HT-29 (cell line): Measurements from ENCODE around the gene LAMTOR5. TPM values are rescaled to one million over a fixed set of nuclear protein-coding genes. Genes with fewer than 3 reads are reported as not detected.

Source experiments
- DNase-seq: peaks from one replicate; pipeline ENCODE4 v3.0.0-alpha.2; 2015; ENCODE audit warnings: low spot score
- total RNA-seq: library from RNA; depleted of rRNA; stranded (reverse); fragments of >200 nt; shearing (Covaris generic); gene quantifications from 2 replicates; pipeline ENCODE4 v1.2.3, GENCODE V29; 2014; rRNA removed

The LAMTOR5 gene
- total RNA-seq, 1 experiment from 2014 or later: 140 TPM

DNA sequence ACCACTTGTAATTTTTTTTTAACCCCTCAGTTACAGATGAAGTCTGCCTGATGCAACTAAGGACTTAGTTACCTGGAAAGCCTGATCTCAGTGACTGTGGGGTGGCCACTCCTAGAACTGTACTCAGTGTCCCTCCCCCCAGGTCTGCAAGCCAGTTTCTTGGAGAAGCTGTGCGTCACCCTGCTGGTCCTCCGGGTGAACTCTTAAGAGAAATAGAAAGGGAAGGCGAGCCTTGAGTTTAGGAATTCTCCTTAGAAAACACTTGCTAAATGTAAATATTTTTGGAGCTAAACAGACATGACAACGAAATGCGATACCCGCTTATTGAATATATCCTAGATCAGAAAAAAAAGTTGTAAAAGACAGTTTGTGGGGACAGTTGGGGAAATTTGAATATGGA is 17.4 kb downstream of the LAMTOR5 start:
- DNase-seq: peak; percentile 66

DNA sequence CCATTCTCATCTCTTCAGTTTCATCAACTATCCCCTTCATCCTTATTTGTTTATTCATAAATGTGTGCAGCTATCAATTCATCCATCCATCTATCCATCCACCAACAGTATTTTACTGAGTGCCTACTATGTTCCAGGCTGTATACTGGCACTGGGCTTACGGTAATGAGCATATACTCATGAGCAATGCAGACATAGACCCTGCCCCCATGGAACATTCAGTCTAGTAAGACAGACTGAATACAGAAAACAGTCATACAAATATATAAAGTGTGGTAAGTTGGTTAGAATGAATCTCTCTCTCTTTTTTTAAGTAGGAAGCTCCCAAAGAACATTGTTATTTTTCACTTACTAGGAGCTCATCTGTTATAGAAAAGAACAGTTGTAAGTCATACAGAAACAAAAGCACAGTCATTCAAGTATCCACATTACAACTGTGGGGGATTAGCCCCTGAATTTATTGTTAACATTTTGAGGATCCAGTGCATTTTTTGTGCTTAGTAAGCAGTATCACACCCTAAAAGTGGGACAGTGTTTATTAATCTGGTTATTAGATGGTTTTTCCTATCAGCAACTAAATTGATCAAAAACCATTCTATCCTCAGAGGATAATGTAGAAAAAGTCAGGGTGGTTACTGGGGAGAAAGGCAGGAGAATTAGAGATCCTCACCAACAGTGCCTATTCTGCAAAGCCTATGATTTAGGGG is 20.3 kb downstream of the LAMTOR5 start:
- no peak for DNase-seq

DNA sequence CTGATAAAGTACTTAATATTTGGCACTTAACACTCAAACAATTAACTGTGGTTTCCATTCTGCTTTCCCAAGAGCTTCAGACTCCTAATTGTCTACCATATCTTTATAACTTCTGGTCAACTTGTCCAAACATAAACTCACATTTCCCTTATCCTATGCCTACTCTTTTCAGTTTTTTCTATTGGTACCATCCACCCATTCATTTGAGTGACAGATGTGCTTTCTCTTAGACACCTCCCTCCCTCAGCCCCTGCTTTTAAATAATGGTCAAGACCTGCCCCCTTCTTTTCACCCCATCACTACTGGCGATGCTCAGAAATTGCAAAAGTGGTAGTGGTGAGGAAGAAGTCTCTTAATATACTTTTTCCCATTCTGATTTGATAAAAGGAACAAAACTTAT is 22.1 kb downstream of the LAMTOR5 start:
- DNase-seq: no peak

DNA sequence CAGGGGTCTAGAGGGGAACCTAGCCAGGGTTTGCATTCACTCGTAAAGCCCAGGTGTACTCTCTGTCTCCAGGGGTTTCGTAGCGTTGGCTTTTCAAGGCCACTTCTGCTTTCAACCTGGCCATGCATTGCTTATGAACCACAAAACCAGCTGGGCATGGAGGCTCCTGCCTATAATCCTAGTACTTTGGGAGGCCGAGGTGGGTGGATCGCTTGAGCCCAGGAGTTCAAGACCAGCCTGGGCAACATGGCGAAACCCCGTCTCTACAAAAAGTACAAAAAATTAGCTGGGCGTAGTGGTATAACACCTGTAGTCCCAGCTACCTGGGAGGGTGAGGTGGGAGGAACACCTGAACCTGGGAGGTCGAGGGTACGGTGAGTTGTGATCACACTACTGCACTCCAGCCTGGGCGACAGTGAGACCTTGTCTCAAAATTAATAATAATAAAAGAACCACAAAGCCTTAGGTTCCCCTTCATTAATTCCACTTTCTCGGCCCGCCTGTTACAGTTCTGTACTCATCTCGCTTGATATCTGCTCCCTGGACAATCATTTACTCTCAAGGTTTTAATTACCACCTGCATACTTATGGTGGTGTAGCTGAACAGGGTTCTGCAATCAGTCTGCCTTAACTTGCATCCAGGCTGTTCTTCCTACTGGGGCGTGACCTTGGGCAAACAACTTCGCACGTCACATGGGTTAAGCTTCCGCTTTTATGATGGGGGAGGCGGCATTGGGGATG is 22.7 kb downstream of the LAMTOR5 start:
- no peak for DNase-seq

DNA sequence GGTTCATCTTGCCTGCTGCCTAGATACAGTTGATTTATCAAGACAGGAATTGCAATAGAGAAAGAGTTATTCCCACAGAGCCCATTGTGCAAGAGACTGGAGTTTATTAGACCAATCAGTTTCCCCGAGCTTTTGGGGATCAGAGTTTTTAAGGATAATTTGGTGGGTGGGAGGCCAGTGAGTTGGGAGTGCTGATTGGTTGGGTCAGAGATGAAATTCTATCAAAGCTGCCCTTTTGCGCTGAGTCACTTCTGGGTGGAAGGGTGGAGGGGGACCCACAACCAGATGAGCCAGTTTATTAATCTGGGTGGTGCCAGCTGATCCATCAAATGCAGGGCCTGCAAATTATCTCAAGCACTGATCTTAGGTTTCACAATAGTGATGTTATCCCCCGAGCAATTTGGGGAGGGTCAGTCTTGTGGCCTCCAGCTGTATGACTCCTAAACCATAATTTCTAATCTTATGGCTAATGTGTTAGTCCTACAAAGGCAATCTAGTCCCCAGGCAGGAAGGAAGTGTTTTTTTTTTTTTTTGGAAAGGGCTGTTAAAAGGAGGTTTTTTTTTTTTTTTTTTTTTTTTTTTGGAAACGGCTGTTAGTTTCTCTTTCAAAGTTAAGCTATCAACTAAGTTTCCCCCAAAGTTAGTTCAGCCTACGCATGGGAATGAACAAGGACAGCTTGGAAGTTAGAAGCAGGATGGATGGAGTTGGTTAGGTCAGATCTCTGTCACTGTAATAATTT is 24.1 kb downstream of the LAMTOR5 start:
- DNase-seq: peak; percentile 16

DNA sequence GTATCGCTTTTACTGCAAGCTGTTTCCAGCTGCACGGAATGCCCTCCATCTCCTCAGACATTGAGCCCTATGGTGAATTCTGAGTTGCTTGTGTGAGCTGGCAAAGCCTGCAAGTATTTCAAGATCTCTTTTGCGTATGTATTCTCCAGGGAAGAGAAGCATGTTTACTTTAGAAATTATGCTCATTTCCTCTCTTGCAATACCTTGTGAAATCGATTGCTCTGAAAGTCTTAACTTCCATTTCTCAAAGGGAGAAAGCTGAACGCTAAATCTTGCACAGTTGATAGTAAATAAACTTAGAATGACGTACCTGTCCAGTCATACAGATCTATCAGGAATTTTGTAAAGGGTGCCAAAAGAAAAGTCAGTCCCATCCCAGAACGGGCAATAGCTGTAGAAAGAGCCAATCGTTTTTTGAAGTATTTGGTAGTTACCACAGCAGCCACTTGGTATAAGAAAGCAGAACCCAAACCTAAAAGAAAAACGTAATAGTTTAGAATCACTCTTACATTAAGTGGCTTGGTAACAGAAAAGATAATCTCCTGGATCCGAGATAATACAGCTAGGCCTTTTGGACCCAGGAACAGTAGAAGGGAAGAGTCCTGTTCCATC is 26.7 kb downstream of the LAMTOR5 start:
- no peak for DNase-seq

DNA sequence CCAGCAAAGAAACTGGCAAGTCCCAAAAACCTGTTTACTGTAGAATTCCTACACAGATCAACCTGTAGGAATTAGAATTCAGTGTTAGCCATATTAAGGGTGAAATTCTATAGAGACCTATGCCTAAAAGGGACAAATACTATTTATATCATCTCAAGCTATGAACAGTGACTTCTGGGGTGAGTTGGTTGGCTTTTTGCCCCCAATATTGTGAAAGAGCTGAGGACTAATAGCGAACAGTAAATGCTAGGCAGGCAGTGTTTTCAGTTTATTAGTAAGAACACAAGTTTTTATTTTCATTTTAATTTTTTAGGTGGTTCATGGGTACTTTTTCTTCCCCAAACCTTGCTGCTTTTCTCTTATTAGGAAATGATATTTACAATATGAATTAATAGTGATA is 32.0 kb downstream of the LAMTOR5 start:
- no peak for DNase-seq

DNA sequence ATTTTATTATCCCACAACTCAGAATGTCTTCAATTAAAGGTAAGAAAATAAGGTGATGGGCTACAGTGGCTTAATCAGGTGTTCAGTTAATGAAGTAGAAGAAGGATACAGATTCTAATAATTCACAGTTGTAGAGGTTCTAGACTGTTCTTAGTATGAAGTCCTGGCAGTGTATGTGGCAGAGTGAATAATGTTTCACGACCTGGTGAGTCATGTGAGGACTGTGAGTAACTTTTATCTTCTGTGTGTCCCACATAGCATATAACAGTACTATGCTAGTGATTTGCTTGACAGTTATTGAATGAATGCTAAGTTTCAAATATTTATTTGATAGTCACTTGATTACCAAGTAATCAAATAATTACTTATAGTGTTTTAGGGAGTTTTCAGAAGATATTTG is 36.7 kb downstream of the LAMTOR5 start:
- no peak for DNase-seq

DNA sequence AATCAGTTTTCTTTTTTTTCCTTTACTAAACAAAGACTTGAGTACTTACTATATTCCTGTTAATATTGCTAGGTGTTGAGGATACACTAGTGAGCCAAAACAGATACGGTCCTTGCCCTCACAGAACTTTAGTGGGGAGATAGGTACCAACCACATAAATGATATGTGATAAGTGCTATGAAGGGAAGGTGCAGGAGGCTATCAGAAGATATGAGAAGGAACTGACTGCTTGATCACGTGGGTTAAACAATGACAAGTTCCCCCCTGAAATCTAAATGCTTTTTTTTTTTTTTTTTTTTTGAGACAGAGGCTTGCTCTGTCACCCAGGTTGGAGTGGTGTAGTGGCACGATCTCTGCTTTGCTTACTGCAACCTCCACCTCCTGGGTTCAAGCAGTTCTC is 43.3 kb downstream of the LAMTOR5 start:
- no peak for DNase-seq

DNA sequence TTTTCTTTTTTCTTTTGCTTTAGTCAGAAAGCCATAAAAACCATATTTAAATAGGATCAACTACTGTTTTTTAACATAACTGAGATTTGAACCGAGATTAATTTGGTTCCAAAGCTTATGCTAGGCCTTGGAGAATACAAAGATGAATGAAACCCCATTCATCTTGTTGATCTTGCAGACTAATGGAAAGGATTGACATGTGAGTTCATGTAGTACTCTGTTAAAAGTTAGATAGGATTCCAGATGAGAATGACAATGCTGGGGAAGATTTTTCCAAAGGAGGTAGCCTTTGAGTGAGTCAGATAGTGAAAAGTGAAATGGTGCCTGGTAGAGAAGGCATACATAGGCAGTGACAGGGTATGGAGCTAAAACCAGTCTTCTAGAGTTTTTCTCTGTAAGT is 45.6 kb downstream of the LAMTOR5 start:
- DNase-seq: no peak

DNA sequence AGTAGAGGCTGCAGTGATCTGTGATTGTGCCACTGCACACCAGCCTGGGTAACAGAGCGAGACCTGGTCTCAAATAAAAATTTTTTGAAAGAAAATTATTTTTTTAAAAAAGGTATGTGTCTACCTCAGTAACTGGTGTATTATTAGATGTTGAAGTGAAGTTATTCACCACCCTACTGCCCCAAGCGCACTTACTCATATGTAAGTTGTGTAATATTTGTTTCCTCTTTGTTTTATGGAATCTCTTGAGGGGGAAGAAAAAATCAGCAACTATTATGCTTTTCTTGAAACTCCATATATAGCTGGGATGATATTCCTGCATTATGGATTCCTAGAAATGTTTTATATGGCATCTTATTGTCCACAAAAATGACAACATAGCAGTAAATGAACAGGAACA is 47.1 kb downstream of the LAMTOR5 start:
- DNase-seq: no peak

DNA sequence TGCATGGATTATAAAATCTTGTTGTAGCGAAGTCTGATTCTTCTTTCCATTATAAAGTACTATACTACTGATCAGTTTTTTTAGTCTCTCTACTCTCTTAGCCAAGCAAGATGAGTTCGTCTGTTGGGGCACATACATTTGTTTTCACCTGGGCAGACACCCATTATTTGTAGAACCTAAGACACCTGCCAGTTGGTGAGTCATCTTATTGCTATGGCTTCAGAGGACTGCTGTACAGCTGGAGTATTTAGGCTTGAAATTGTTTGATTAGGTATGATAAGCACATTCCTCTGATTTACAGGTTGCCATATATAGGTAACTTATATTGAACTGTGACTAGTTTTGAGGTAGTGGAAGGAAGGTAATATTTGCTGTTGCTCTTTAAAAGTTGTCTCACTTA is 51.1 kb downstream of the LAMTOR5 start:
- peak; percentile 69 for DNase-seq

DNA sequence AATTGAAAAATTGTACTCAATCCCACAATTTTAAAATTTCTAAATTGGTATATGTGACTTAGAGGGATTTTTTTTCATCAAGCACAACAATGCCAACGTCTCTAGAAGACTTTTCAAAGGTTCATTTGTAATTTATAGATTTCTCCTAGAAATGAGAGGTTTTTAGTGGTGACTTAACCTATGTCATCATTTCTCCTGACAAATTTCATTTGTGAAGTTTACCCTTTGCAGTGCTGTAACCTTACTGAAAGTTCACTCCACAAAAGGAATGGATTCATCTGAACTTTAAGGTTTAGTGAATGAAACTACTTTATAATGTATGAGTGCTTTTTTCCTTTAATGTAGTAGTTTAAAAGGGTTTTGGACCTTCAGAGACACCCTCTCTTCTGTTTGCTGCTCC is 52.2 kb downstream of the LAMTOR5 start:
- DNase-seq: no peak

Other genes with a start within 250 kb of the LAMTOR5 start
- 0.13 and 0.48 TPM in 2 replicates for gene KCNC4, start 197.4 kb downstream of the LAMTOR5 start, total RNA-seq
- 60.8 and 67.9 TPM in 2 replicates for gene RBM15, start 68.3 kb downstream of the LAMTOR5 start, total RNA-seq
- gene SLC16A4, start 16.7 kb downstream of the LAMTOR5 start, total RNA-seq: 4.8 and 5.6 TPM in 2 replicates
- gene PROK1, start 43.5 kb upstream of the LAMTOR5 start, total RNA-seq: not detected in 2 replicates
- not detected in 2 replicates for gene KCNA10, start 111.5 kb upstream of the LAMTOR5 start, total RNA-seq
- gene KCNA2, start 198.7 kb upstream of the LAMTOR5 start, total RNA-seq: not detected in 2 replicates